Left ventricle myocardium inferior (tissue), 1 donor: ENCODE results near the gene P2RX6. TPM values are rescaled to one million over a fixed set of nuclear protein-coding genes. Genes with fewer than 3 reads are reported as not detected.

Experiments
- DNase-seq: peaks from one replicate; pipeline ENCODE4 v3.0.0-alpha.2; 2020
- H3K27ac ChIP-seq: fragments of 200-600 bp; replicated peaks from 2 replicates; pipeline ENCODE4 v1.8.0; 2021
- H3K27me3 ChIP-seq: fragments of 200-600 bp; 2 replicates; pipeline ENCODE4 v1.8.0; 2021; ENCODE audit warnings: low read depth
- H3K36me3 ChIP-seq: fragments of 200-600 bp; 2 replicates; pipeline ENCODE4 v1.8.0; 2021
- H3K4me1 ChIP-seq: fragments of 200-600 bp; 2 replicates; pipeline ENCODE4 v1.8.0; 2021
- H3K4me3 ChIP-seq: fragments of 200-600 bp; 2 replicates; pipeline ENCODE4 v1.8.0; 2021; ENCODE audit warnings: mild to moderate bottlenecking, moderate library complexity
- H3K9me3 ChIP-seq: fragments of 200-600 bp; replicated peaks from 2 replicates; pipeline ENCODE4 v1.8.0; 2021
- CTCF ChIP-seq: fragments of 200-600 bp; IDR thresholded peaks from 2 replicates; pipeline ENCODE4 v1.8.0; 2021; ENCODE audit warnings: antibody characterized with exemption, mild to moderate bottlenecking, borderline replicate concordance
- intact Hi-C: fragments of 100-400 bp; cut with micrococcal nuclease; formaldehyde crosslinking; loops from one replicate; pipeline ENCODE4 v1.11.0; 2022
- total RNA-seq: library from RNA; stranded (reverse); fragmentation: NEBNext Ultra II Directional; extraction: Animal tissue kit (Norgen Biotek cat#: 25700); gene quantifications from one replicate; pipeline ENCODE4 v1.2.1, GENCODE V29; 2021
- donor health status: DM: no; HTN: yes; CAD: no; lungs with severe emphysema.

P2RX6 gene
- total RNA-seq, 1 donor from 2014 or later, result 3.5 TPM

DNA sequence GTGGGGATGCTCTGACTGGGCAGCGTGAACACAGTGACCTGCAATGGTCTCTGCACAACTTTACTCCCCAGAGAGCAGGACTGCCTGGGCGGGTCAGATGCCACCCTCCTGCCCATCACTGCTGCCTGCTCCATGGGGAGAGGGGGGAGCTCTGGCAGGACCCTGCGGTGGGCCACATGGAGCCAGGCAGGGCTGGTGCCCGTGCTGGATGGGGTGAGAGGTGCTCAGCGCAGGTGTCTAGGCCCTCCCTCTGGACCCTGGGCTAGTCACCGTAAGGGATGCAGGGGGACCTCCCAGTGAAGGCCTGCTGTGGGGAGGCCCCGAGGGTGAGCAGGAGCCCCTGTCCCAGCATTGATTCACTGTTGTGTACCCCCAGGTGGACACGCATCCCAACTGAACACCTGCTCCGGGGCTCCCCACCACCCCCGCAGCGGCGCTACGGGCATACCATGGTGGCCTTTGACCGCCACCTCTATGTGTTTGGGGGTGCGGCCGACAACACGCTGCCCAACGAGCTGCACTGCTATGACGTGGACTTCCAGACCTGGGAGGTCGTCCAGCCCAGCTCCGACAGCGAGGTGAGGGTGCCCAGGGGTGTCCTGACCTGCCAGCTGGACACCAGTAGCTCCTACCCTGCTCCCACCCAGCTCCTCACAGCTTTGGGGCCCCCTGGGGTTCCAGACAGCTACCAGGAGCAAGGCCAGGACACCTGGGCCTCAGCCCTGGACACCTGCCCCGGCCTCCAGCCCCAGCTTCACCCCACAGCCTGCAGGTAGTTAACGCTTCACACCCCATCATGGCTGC lies 23.5 kb upstream of the P2RX6 start:
- no peaks in the 10 kb centered on the region for H3K27me3 ChIP-seq
- peaks cover 70% of the 10 kb centered on the region for H3K36me3 ChIP-seq
- H3K4me1 ChIP-seq, result no peaks in the 10 kb centered on the region
- intact Hi-C loops, result no loop called here
- DNase-seq, result no peak
- TF ChIP-seq CTCF, result no peak
- no peak overlapping the region for H3K27ac ChIP-seq
- H3K4me3 ChIP-seq, result no peak overlapping the region
- H3K9me3 ChIP-seq, result no peaks in the 10 kb centered on the region

DNA sequence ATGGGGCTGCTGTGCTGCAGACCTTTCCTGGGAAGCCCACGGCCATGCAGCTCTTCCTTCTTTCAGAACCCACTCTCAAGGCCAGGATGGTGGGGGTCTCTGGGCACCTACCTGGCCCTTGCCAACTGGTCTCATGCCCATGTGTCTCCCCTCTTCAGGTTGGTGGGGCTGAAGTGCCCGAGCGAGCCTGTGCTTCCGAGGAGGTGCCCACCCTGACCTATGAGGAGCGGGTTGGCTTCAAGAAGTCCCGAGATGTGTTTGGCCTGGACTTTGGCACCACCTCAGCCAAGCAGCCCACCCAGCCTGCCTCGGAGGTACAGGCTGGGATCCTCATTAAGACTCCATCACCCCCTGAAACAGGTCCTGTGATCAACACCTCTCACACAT lies 22.9 kb upstream of the P2RX6 start:
- H3K4me1 ChIP-seq, result no peaks in the 10 kb centered on the region
- H3K36me3 ChIP-seq, result peaks cover 66% of the 10 kb centered on the region
- intact Hi-C loops, result no loop called here
- H3K4me3 ChIP-seq, result no peak overlapping the region
- no peak overlapping the region for H3K27ac ChIP-seq
- no peak for DNase-seq
- H3K9me3 ChIP-seq, result no peaks in the 10 kb centered on the region
- no peaks in the 10 kb centered on the region for H3K27me3 ChIP-seq
- no peak for TF ChIP-seq CTCF

DNA sequence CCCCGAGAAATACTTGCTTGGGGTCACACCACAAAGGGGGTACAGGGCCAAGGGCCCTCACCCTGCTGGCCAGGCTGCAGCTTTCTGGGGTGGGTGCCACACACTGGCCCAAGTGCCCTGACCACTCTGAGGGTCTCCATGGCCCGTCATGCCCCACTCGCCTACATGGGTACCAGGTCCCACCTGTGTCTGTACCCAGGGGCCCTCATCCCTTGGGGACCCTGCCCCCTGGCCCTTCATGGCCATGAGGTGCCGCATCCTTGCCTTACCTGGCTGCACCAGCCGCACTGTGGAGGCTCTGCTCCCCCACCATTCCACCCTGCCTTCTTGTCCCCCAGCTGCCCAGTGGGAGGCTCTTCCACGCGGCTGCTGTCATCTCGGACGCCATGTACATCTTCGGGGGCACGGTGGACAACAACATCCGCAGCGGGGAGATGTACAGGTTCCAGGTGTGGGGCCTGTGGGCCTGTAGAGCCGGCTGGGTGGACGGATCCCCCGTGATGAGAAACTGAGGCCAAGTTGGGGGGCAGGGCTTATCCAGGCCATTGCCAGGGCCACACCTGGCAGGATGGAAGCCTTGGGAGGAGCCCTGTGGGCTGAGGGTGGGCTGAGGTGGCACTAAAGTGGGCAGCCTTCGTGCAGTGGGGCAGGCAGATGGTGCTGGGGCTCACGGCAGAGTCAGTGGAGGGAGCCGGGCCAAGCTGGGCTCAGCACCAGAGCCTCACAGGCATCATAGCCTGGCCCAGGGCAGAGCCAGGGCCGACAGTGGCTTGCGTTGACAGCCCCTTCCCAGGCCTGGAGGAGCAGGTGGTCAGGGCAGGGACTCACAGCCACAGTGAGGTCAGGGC lies 22.3 kb upstream of the P2RX6 start:
- H3K27ac ChIP-seq, result no peak overlapping the region
- intact Hi-C loops, result no loop called here
- TF ChIP-seq CTCF, result no peak
- no peaks in the 10 kb centered on the region for H3K27me3 ChIP-seq
- H3K9me3 ChIP-seq, result no peaks in the 10 kb centered on the region
- no peak for DNase-seq
- H3K36me3 ChIP-seq, result peaks cover 64% of the 10 kb centered on the region
- H3K4me3 ChIP-seq, result no peak overlapping the region
- H3K4me1 ChIP-seq, result no peaks in the 10 kb centered on the region

- Histone ChIP-seq H3K4me3 (no peak overlapping the region), H3K4me1 (no peaks in the 10 kb centered on the region), H3K27ac (no peak overlapping the region), H3K27me3 (no peaks in the 10 kb centered on the region), H3K36me3 (peaks cover 65% of the 10 kb centered on the region), H3K9me3 (no peaks in the 10 kb centered on the region)
- no peak for DNase-seq
- intact Hi-C loops, result no loop called here
- TF ChIP-seq CTCF, result no peak
These were observed 21.4 kb upstream of the P2RX6 start for GRCh38 chr22:20993304-20994127.
